Ovary (tissue), 3 donors: ENCODE data around the gene LHX4.

Source experiments
- EP300 ChIP-seq: sonication (generic); formaldehyde crosslinking; IDR thresholded peaks from one replicate; pipeline ENCODE4 v1.6.1; 2017; ENCODE audit warnings: antibody characterized with exemption
- POLR2A ChIP-seq: fragments of 450-650 bp; IDR thresholded peaks from one replicate; pipeline ENCODE4 v1.6.1; 2017; ENCODE audit warnings: antibody characterized with exemption, mild to moderate bottlenecking, moderate library complexity
- TF ChIP-seq, protein P1 (sequence below), 3 donors: fragments of 450-650 bp in 2 of 3; fragments of 200-600 bp in 1 of 3; IDR thresholded peaks; one replicate each; pipeline versions ENCODE4 v1.5.1 to v1.8.0; 2016 to 2022; ENCODE audit warnings: antibody characterized with exemption in 3 of 3, mild to moderate bottlenecking in 1 of 3
- donor health status: DM: no; HTN: no; CAD: no.

DNA sequence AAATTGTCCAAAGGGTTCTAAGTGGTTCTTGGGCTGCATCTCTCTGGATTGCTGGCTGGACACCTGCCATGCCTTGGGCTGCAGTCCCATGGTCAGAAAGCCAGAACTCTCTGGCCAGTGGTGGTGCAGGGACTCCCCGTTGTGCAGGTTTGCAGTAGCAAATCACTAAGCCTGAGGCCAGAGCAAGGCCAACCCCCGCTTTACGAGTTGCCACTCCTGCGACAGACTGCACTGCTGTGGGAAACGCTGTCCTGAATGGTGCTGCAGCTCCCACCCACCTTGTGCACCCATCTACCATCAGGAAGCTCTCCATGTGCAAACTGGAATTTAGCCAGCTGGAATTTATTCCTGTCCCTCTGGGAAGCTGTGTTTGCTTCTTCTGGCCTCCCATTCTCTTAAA lies 45.7 kb downstream of the LHX4 start:
- TF ChIP-seq, protein P1, sequence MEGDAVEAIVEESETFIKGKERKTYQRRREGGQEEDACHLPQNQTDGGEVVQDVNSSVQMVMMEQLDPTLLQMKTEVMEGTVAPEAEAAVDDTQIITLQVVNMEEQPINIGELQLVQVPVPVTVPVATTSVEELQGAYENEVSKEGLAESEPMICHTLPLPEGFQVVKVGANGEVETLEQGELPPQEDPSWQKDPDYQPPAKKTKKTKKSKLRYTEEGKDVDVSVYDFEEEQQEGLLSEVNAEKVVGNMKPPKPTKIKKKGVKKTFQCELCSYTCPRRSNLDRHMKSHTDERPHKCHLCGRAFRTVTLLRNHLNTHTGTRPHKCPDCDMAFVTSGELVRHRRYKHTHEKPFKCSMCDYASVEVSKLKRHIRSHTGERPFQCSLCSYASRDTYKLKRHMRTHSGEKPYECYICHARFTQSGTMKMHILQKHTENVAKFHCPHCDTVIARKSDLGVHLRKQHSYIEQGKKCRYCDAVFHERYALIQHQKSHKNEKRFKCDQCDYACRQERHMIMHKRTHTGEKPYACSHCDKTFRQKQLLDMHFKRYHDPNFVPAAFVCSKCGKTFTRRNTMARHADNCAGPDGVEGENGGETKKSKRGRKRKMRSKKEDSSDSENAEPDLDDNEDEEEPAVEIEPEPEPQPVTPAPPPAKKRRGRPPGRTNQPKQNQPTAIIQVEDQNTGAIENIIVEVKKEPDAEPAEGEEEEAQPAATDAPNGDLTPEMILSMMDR (IDR thresholded peaks at IDR 0.05): no peak
- TF ChIP-seq EP300 (no peak), POLR2A (no peak)
